DMS53 (cell line): ENCODE measurements around the gene SND1.

ENCODE experiments used
- DNase-seq: peaks from one replicate; lab custom pipeline; 2025; lab: John Stamatoyannopoulos, UW

SND1 gene

DNA sequence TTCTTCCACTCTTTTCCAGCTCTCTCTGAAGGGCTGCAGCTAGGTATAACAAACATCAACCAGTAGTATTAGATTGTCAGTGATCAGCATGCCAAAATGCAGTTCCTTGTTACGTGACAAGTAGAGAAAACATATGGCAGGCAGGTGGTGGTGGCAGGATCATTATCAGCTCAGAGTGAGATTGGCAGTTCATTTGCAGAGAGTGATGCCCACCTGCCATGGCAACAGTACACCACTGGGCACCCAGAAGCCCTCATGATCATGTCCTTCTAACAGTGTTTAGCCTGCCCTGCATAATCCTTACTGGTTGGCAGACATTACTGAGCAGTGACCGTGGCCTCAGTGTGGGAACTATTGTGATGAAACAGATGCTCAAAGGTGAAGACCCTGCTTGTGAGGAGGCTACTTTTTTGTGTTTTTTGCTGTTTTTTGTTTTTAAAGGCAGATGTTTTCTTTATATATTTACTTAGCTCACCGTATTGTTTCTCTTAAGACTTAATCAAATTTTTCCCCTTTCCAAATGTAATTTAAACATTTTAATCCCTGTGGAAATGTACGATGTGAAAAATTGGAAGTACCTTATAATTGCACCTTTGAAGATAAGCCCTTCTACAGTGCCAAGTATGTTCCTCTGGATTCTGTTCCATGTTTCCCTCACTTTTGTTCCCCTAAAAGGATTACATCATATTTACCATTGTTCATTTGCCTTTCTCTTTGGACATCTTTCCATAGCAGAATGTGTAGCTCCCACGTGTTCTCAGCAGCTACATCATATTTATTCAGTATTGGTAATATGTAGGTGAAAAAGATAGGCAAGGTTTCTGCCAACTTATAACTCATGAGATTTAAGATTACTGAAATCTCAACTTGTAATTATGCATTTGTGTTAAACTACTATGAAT, 179.6 kb downstream of the SND1 start:
- DNase-seq: no peak

- DNase-seq: no peak
Observed at GRCh38 chr7:127832592-127832991, 180.6 kb downstream of the SND1 start.

DNA sequence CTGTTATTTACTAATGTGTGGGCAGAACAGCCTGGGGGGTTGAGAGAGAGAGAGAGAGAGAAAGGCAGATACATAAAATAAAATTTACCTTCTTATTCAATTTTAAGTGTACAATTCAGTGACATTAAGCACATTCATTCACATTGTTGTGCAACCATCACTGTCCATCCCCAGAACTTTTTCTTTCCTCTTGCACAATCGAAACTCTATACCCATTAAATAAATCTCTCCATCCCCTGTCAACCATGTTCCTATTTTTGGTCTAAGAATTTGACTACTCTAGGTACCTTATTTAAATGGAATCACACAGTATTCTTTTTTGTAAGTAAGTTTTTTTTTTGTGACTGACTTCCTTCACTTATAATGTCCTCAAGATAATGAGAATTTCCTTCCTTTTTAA, 181.6 kb downstream of the SND1 start:
- no peak for DNase-seq

- DNase-seq: no peak
Observed at GRCh38 chr7:127835679-127836078, 183.7 kb downstream of the SND1 start.

DNA sequence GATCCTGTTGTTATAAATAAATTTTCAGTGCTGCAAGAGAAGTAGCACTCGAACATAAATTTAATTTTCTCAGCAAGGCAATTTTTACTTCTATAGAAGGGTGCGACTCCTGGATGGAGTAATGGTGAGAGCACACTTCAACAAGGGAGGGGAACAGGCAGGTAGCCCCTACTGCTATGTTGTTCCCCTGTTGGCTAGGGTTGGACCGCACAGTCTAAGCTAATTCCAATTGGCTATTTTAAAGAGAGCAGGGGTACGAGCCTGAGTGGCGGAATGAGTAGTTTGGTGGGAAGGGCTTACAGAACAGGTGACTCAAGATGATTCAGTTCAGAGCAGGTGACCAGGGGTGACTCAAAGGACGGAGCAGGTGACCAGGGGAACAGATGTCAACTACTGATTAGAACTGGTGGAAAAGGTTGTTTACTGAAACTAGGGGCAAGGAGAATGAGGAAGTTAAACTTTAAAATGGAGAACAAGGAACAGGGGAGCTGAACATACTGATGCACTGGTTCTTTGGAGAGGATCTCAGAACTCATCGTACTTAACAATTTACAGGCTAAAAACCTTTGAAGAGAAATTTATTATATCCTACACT, 185.9 kb downstream of the SND1 start:
- DNase-seq: peak; percentile 83

DNA sequence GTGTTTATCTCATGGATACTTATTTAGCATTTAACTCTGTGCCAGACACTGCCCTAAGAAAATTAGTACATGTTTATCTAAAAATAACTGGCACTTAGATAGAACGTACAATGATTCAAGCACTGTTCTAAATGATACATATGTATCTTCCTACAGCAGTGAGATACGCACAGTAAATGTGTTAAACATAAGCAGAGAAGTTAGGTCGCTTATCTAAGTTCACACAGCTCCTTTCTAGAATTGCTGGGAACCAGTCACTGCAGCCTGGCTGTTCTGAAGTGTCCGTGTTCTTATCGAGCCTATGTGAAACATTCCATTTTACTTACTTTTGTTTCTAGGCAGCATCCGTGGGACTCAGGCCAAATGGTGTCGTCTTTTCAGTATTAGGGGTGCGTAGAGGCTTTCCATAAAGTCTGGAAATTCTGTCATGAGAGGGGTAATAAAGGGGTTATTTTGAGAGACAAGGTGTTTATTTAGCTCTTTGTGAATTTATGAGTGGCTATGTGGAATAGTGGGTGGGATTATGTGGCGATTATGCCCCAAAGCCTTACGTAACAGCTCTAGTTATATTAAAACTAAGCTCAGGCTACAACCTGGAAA, 186.9 kb downstream of the SND1 start:
- no peak for DNase-seq

GRCh38 chr7:127840226-127840951, 188.4 kb downstream of the SND1 start:
- no peak for DNase-seq

GRCh38 chr7:127844165-127844564, 192.2 kb downstream of the SND1 start:
- no peak for DNase-seq

DNA sequence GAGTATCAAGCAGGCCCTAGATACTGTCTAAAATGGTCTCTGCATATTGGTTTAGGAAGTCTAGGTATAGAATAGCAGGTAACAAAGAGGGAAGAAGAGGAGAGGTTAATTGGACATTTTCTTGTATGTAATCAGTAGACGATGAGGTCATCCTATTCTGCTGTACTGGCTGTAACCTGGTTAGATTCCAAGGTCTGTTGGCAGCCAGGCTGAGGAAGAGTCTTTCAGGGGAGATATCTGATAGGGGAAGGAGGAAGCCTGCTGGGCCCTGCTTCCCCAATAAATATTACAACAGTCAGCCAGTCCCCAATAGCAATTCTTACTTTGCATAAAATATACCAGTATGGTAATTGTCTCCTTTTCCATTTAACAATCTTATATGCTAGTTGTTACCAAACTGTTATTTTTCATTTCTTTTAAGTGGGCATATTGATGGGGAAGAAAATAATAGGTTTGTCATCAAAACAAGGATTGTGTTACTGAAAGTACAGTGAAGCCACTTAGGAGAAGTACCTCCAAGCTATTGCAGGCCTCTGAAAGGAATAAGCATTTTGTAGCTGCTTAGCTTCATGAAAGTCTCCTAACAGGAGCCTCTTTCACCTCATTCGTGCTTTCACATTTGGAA, 192.8 kb downstream of the SND1 start:
- DNase-seq: peak; percentile 25

- no peak for DNase-seq
Observed at GRCh38 chr7:127845522-127846214, 193.7 kb downstream of the SND1 start.

DNA sequence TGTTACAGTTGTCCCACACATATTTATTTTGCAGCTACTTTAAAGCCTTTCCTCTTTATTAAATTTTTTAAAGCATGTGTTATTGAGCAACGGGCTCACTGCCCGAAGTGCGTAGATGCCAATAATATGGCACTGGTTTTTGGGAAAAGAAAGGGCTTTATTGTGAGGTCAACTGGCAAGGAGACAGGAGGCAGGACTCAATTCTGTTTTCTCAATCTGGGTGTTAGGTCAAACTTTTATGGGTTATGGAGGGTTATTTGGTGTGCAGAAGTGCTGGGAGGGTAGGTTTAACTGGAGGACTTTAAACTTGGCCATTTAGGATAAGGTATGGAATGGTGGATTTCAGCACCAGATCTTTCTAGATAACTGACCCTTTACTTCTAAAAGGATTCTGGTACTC, 195.6 kb downstream of the SND1 start:
- DNase-seq: no peak

- no peak for DNase-seq
Observed at GRCh38 chr7:127848241-127848640, 196.2 kb downstream of the SND1 start.

DNA sequence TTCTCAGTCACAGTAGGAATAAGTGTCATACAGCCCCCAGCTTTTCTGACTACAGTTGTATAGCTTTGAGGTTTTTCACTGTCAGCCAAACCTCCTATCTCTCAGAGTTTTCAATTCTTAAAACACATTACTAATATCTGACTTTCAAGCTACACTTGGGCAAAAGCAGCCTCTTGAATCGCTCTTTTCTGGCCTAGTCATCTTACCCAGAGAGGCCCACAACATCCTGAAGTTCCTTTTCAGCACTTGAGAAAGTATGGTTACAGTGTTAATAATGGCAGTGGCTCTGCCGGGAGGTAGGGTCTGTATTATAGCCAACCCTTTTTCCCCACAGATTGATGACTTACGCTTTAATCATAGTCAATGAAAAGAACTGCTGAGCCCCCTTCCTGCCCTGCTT, 198.2 kb downstream of the SND1 start:
- no peak for DNase-seq

DNA sequence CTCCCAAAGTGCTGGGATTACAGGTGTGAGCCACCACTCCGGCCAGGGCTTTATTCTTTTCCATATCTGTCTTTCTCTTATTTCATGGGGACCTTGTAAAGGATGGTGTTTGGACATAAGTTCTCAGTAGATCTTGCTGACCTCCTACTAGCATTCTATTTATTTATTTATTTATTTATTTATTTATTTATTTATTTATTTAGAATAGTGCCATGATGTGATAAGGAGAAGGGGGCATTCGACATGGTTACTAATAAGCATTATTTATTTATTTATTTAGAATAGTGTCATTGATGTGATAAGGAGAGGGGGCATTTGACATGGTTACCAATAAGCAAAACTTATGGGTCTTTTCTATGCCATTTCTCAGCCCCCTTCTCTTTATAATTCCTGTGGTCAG, 202.4 kb downstream of the SND1 start:
- DNase-seq: no peak

DNA sequence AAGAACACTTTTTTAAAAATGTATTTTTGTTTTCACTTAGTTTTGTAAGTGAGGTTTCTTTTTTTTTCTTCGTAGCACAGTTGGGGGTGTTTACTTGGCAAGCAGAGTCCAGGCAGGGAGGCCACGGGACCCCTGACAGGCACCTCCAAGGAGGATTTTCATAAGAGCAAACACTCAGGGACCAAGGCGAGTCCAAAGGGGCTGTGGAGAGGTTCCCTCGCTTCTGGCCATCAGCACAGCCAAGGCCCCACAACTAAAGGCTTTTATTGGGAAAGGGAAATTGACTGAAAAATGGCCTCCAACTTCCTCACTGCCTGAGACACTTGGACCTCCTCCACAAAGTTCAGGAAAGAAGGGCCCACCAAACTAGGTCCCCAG, 205.5 kb downstream of the SND1 start:
- no peak for DNase-seq

- no peak for DNase-seq
Observed at GRCh38 chr7:127858091-127858914, 206.3 kb downstream of the SND1 start.

- DNase-seq: no peak
Observed at GRCh38 chr7:127858915-127859189, 206.9 kb downstream of the SND1 start.

- DNase-seq: no peak
Observed at GRCh38 chr7:127859330-127859729, 207.3 kb downstream of the SND1 start.

DNA sequence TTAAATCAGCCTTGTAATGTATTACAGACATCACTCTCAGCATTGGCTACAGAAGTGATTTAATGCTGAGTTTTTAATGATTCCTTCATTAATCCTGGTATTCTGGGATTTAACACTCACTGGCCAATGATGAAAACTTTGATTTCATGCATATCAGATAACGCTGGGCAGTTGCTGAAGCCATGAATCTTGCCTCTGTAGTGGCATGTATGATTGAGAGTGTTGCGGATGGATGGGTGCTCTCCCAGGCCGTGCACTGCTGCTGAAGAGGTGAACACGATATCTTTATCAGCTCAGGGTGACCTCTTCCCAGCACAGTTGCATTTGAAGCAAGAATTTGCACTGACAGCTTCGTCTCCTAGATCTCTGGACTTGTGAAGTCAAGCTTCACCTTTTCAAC, 210.5 kb downstream of the SND1 start:
- no peak for DNase-seq

- DNase-seq: no peak
Observed at GRCh38 chr7:127863082-127863481, 211.1 kb downstream of the SND1 start.

DNA sequence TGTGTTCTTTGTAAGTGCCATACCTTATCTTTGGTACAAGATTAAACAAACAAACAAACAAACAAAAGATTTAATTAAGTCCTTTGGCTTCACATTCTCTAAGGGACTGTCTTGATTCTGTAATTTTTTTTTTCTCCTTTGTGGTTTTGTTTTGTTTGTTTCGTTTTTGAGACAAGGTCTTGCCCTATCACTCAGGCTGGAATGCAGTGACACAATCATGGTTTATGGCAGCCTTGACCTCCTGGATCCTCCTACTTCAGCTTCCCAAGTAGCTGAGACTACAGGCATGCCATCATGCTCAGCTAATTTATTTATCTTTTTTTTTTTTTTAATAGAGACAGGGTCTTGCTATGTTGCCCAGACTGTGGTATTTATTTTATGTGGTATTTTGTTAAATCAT, 213.5 kb downstream of the SND1 start:
- DNase-seq: no peak
